Measurements from ENCODE around the gene DMRTC2. TPM values are rescaled to one million over a fixed set of nuclear protein-coding genes. Genes with fewer than 3 reads are reported as not detected.

DMRTC2 gene
- total RNA-seq, 1 experiment from 2014 or later, result not detected

- Mint-ChIP-seq H3K36me3 (ENCODE audit: insufficient read depth, unreplicated experiment) (no peaks in the 10 kb centered on the region), H3K4me3 (ENCODE audit: unreplicated experiment) (no peak overlapping the region), H3K27ac (ENCODE audit: low read depth, unreplicated experiment) (no peak overlapping the region), H3K27me3 (ENCODE audit: insufficient read depth, unreplicated experiment) (peaks cover 51% of the 10 kb centered on the region), H3K9me3 (ENCODE audit: unreplicated experiment) (no peaks in the 10 kb centered on the region), H3K4me1 (ENCODE audit: insufficient read depth, unreplicated experiment) (no peaks in the 10 kb centered on the region)
- TF ChIP-seq CTCF (IDR thresholded peaks at IDR 0.05; ENCODE audit: unreplicated experiment), result no peak
- ChIA-PET CTCF (interaction anchor here (0.6 kb wide), 1 partner anchor 198 kb away, joined by 3 read pairs; no protein-coding TSS in a partner anchor), POLR2A (no interaction called here)
- BruUV-seq (replicated peaks), result no TSS peak
- intact Hi-C loops (cut with micrococcal nuclease), result no loop called here
- DNase-seq (ENCODE audit: unreplicated experiment), result no peak
These were observed 8.9 kb downstream of the DMRTC2 start for GRCh38 chr19:41853768-41854167.

GRCh38 chr19:41859213-41859617 lies 14.4 kb downstream of the DMRTC2 start:
- Mint-ChIP-seq H3K4me1 (ENCODE audit: insufficient read depth, unreplicated experiment) (peaks cover 20% of the 10 kb centered on the region), H3K27me3 (ENCODE audit: insufficient read depth, unreplicated experiment) (peaks cover 13% of the 10 kb centered on the region), H3K27ac (ENCODE audit: low read depth, unreplicated experiment) (peak overlapping the region; percentile 97), H3K9me3 (ENCODE audit: unreplicated experiment) (no peaks in the 10 kb centered on the region), H3K4me3 (ENCODE audit: unreplicated experiment) (peak overlapping the region; percentile 82), H3K36me3 (ENCODE audit: insufficient read depth, unreplicated experiment) (peaks cover 42% of the 10 kb centered on the region)
- TF ChIP-seq CTCF (IDR thresholded peaks at IDR 0.05; ENCODE audit: unreplicated experiment), result no peak
- ChIA-PET POLR2A (interaction anchor here (0.6 to 7.7 kb wide), 16 partner anchors 14 to 1393 kb away, joined by 3 to 134 read pairs (median 3); partner anchors contain the start of genes ARHGEF1, CD79A, HNRNPUL1 and LYPD4), CTCF (interaction anchor here (0.5 to 6.2 kb wide), 9 partner anchors 9 to 1527 kb away, joined by 3 to 32 read pairs (median 3); no protein-coding TSS in a partner anchor)
- TSS peak; percentile 64 for BruUV-seq (replicated peaks)
- intact Hi-C loops (cut with micrococcal nuclease), result no loop called here
- no peak for DNase-seq (ENCODE audit: unreplicated experiment)

GRCh38 chr19:41859618-41860418 lies 15.0 kb downstream of the DMRTC2 start, which contains the start of gene RPS19:
RPS19 (plus strand) TSS chr19:41860255; CDS start chr19:41860775, 520 bp downstream.
- DNase-seq (ENCODE audit: unreplicated experiment), result peak; percentile 100
- ChIA-PET CTCF (interaction anchor here (0.5 to 6.2 kb wide), 11 partner anchors 10 to 1528 kb away, joined by 3 to 32 read pairs (median 3); no protein-coding TSS in a partner anchor), POLR2A (interaction anchor here (0.6 to 7.7 kb wide), 26 partner anchors 8 to 1394 kb away, joined by 3 to 134 read pairs (median 3); partner anchors contain the start of genes ARHGEF1, CD79A, COQ8B and HNRNPUL1)
- peak within 1 kb of the TSS; percentile 82 for H3K4me3 Mint-ChIP-seq (ENCODE audit: unreplicated experiment)
- H3K27ac Mint-ChIP-seq (ENCODE audit: low read depth, unreplicated experiment), result peak within 1 kb of the TSS; percentile 97
- no TSS peak for BruUV-seq (replicated peaks)
- peaks cover 20% of the 10 kb centered on the region for H3K4me1 Mint-ChIP-seq (ENCODE audit: insufficient read depth, unreplicated experiment)
- no peaks in the 10 kb centered on the region for H3K9me3 Mint-ChIP-seq (ENCODE audit: unreplicated experiment)
- H3K27me3 Mint-ChIP-seq (ENCODE audit: insufficient read depth, unreplicated experiment), result peaks cover 7% of the 10 kb centered on the region
- intact Hi-C loops (cut with micrococcal nuclease), result no loop called here
- TF ChIP-seq CTCF (IDR thresholded peaks at IDR 0.05; ENCODE audit: unreplicated experiment), result peak; percentile 55
- peaks cover 48% of the 10 kb centered on the region for H3K36me3 Mint-ChIP-seq (ENCODE audit: insufficient read depth, unreplicated experiment)
